K562 (cell line): Measurements from ENCODE around the gene STX3. TPM values are rescaled to one million over a fixed set of nuclear protein-coding genes. Genes with fewer than 3 reads are reported as not detected.

Source experiments
- ATAC-seq: fragments of 200-7000 bp; cut with Tn5 transposase; 3 replicates; pipeline ENCODE4 v1.9.1; 2020; ENCODE audit warnings: moderate library complexity
- BruUV-seq: library from RNA; stranded (reverse); fragments of 400-500 nt; replicated peaks from 2 replicates; lab custom pipeline; 2021; lab: Mats Ljungman, UMichigan
- CTCF ChIA-PET: fragments of 300-600 bp; formaldehyde crosslinking; extraction: SDS; loops from one replicate; lab custom pipeline; 2021; ENCODE audit warnings: low intra/inter-chr PET ratio; lab: Yijun Ruan, JAX
- POLR2A ChIA-PET: fragments of 300-600, 350-650 bp; sonication (Branson Sonifier 250); formaldehyde crosslinking; extraction: SDS; loops from one replicate; lab custom pipeline; 2021; ENCODE audit warnings: antibody characterized with exemption, inconsistent platforms; lab: Yijun Ruan, JAX
- DNase-seq, 4 experiments: peaks; one replicate each; pipeline versions ENCODE4 v3.0.0 to v3.0.0-alpha.2; 2011 to 2018; ENCODE audit warnings: low spot score in 3 of 4, mixed read lengths in 3 of 4; ENCODE audit errors: extremely low read depth in 1 of 4
- FAIRE-seq: peaks from 2 replicates; lab custom pipeline; 2011; peaks lifted over from hg19 to GRCh38; lab: Jason Lieb, UNC
- H2AFZ ChIP-seq: 2 replicates; pipeline ENCODE4 v1.6.0; 2011; ENCODE audit warnings: low read depth, low read length, control low read depth, inconsistent platforms
- H3K27ac ChIP-seq: fragments of 200-600 bp; 3 replicates; pipeline ENCODE4 v1.8.0; 2011; ENCODE audit warnings: low read depth, mild to moderate bottlenecking, control low read depth, inconsistent platforms, low read length, moderate library complexity, mixed read lengths; ENCODE audit errors: extremely low read depth
- H3K27me3 ChIP-seq, 2 experiments: fragments of 300-600 bp in 1 of 2; 2 replicates in 1 of 2; 3 replicates in 1 of 2; pipeline versions ENCODE4 v1.6.0 to v1.8.0; 2011; ENCODE audit warnings: inconsistent platforms in 2 of 2, low read length in 2 of 2, mild to moderate bottlenecking in 1 of 2, mixed read lengths in 1 of 2, moderate library complexity in 1 of 2; ENCODE audit not compliant: control insufficient read depth in 2 of 2, insufficient read depth in 2 of 2
- H3K36me3 ChIP-seq: fragments of 300-600 bp; 3 replicates; pipeline ENCODE4 v1.8.0; 2011; ENCODE audit warnings: mild to moderate bottlenecking, low read length, inconsistent platforms; ENCODE audit not compliant: control insufficient read depth, insufficient read depth
- H3K4me1 ChIP-seq, 2 experiments: fragments of 200-600 bp in 1 of 2; replicated peaks in 1 of 2; 2 replicates in 1 of 2; 3 replicates in 1 of 2; pipeline versions ENCODE4 v1.5.1 to v1.8.0; 2011; ENCODE audit warnings: inconsistent platforms in 2 of 2, low read length in 2 of 2, mild to moderate bottlenecking in 1 of 2, mixed read lengths in 1 of 2, moderate library complexity in 1 of 2; ENCODE audit not compliant: control insufficient read depth in 2 of 2, insufficient read depth in 2 of 2
- H3K4me2 ChIP-seq: 2 replicates; pipeline ENCODE4 v1.6.1; 2011; ENCODE audit warnings: low read length, control low read depth, inconsistent platforms, mixed read lengths; ENCODE audit not compliant: insufficient read depth
- H3K4me3 ChIP-seq: fragments of 200-600 bp; sonication (generic), shearing (Covaris generic); 2 replicates; pipeline ENCODE4 v1.5.1; 2016; ENCODE audit warnings: control low read depth, inconsistent platforms
- H3K79me2 ChIP-seq: fragments of 200-600 bp; 3 replicates; pipeline ENCODE4 v1.8.0; 2011; ENCODE audit warnings: low read length, inconsistent platforms; ENCODE audit not compliant: control insufficient read depth, insufficient read depth
- H3K9ac ChIP-seq, 2 experiments: 2 replicates each; pipeline versions ENCODE4 v1.6.0 to v1.6.1; 2011; ENCODE audit warnings: low read depth in 2 of 2, low read length in 2 of 2, control low read depth in 1 of 2, inconsistent platforms in 1 of 2, mild to moderate bottlenecking in 1 of 2, mixed read lengths in 1 of 2; ENCODE audit not compliant: insufficient read depth in 1 of 2
- H3K9me1 ChIP-seq: one replicate; pipeline ENCODE4 v1.6.0; 2011; ENCODE audit warnings: inconsistent platforms, mild to moderate bottlenecking, low read length, moderate library complexity; ENCODE audit not compliant: control insufficient read depth, insufficient read depth
- H3K9me3 ChIP-seq: replicated peaks from 2 replicates; pipeline ENCODE4 v1.5.1; 2011; ENCODE audit warnings: low read depth, low read length, inconsistent platforms; ENCODE audit not compliant: control insufficient read depth, insufficient read depth
- H4K20me1 ChIP-seq: replicated peaks from 2 replicates; pipeline ENCODE4 v1.6.1; 2011; ENCODE audit warnings: low read length, inconsistent platforms, mixed read lengths; ENCODE audit not compliant: control insufficient read depth, insufficient read depth
- CSDE1 ChIP-seq, 2 experiments: fragments of 450-650 bp; IDR thresholded peaks; 2 replicates each; pipeline ENCODE4 v1.6.1; 2016; ENCODE audit warnings: mild to moderate bottlenecking in 1 of 2
- ETS2 ChIP-seq: IDR thresholded peaks from 2 replicates; pipeline ENCODE4 v1.6.1; 2016; ENCODE audit warnings: borderline replicate concordance, missing genetic modification characterization, mild to moderate bottlenecking, moderate library complexity, missing compliant biosample characterization; ENCODE audit not compliant: poor library complexity, severe bottlenecking
- FOXP1 ChIP-seq: sonication (generic); formaldehyde crosslinking; IDR thresholded peaks from 2 replicates; pipeline ENCODE4 v1.8.0; 2022; ENCODE audit warnings: mild to moderate bottlenecking, missing genetic modification reagents
- HDAC1 ChIP-seq, 2 experiments: fragments of 450-650 bp; IDR thresholded peaks; 2 replicates each; pipeline ENCODE4 v1.6.1; 2016 to 2017; ENCODE audit warnings: inconsistent platforms in 1 of 2, mild to moderate bottlenecking in 1 of 2, moderate library complexity in 1 of 2
- HDAC2 ChIP-seq: fragments of 450-650 bp; IDR thresholded peaks from 2 replicates; pipeline ENCODE4 v1.6.1; 2016; ENCODE audit warnings: mild to moderate bottlenecking
- JUND ChIP-seq, 2 experiments: IDR thresholded peaks; 2 replicates in 1 of 2; 3 replicates in 1 of 2; pipeline ENCODE4 v1.6.1; 2011; ENCODE audit warnings: borderline replicate concordance in 2 of 2, low read depth in 2 of 2, low read length in 2 of 2, improper control_type of control experiment in 1 of 2, missing biosample characterization in 1 of 2, missing genetic modification characterization in 1 of 2, missing genetic modification reagents in 1 of 2
- PTBP1 ChIP-seq: fragments of 200-400 bp; formaldehyde crosslinking; IDR thresholded peaks from 2 replicates; pipeline ENCODE4 v1.6.1; 2017; ENCODE audit warnings: low read depth, low read length
- RB1 ChIP-seq: fragments of 450-650 bp; IDR thresholded peaks from 2 replicates; pipeline ENCODE4 v1.6.1; 2017; ENCODE audit warnings: low read depth, mild to moderate bottlenecking
- RBFOX2 ChIP-seq: fragments of 200-400 bp; formaldehyde crosslinking; IDR thresholded peaks from 2 replicates; pipeline ENCODE4 v1.6.1; 2017; ENCODE audit warnings: low read depth, mild to moderate bottlenecking, low read length, moderate library complexity
- SMAD1 ChIP-seq: fragments of 150-350 bp; IDR thresholded peaks from 2 replicates; pipeline ENCODE4 v1.6.1; 2014; ENCODE audit warnings: low read length, low read depth; ENCODE audit not compliant: partially characterized antibody
- SP1 ChIP-seq: sonication (generic); formaldehyde crosslinking; IDR thresholded peaks from 2 replicates; pipeline ENCODE4 v1.8.1; 2022; ENCODE audit warnings: mild to moderate bottlenecking, missing genetic modification reagents
- STAT5B ChIP-seq: fragments of 250-450 bp; sonication (Bioruptor Pico); IDR thresholded peaks from 2 replicates; pipeline ENCODE4 v1.8.0; 2021; ENCODE audit warnings: mild to moderate bottlenecking, inconsistent platforms
- TAF7 ChIP-seq: fragments of 450-650 bp; IDR thresholded peaks from 2 replicates; pipeline ENCODE4 v1.6.1; 2016; ENCODE audit warnings: missing genetic modification characterization, missing compliant biosample characterization
- ZNF184 ChIP-seq: sonication (generic); formaldehyde crosslinking; IDR thresholded peaks from 2 replicates; pipeline ENCODE4 v1.5.0; 2020; ENCODE audit warnings: missing genetic modification reagents
- ZNF780A ChIP-seq: fragments of 250-450 bp; sonication (Bioruptor Pico); IDR thresholded peaks from 2 replicates; pipeline ENCODE4 v1.5.0; 2021; ENCODE audit warnings: mild to moderate bottlenecking
- WGBS: fragments of 100-300 bp; shearing (Covaris generic); methylation state at CpG from one replicate; pipeline ENCODE4 v1.1.6; 2016; ENCODE audit warnings: low coverage, mixed read lengths; ENCODE audit not compliant: insufficient coverage; ENCODE audit errors: missing lambda C conversion rate; 5-methylcytosine and 5-hydroxymethylcytosine counted together
- in situ Hi-C: fragments of 300-500 bp; cut with MboI; formaldehyde crosslinking; loops from 4 replicates; pipeline ENCODE4 v1.15.0; 2018; ENCODE audit warnings: inconsistent platforms, mixed read lengths
- intact Hi-C: fragments of 100-400 bp; cut with micrococcal nuclease; formaldehyde crosslinking; loops from 2 replicates; pipeline ENCODE4 v1.14.2; 2022
- polyA plus RNA-seq, 8 experiments: library from polyadenylated mRNA; depleted of rRNA in 4 of 8; stranded (reverse) in 5 of 8; unstranded in 3 of 8; fragments of >200 nt; fragmentation: Nextera tagmentation in 2 of 8; fragmentation: Illumina TruSeq in 1 of 8; extraction: Ambion mirVana in 2 of 8; extraction: Trizol in 1 of 8; gene quantifications; 2 replicates each; pipeline versions ENCODE4 v1.2.1 to v1.2.3, GENCODE V29; 2011 to 2014; ENCODE audit warnings: inconsistent platforms in 1 of 8, missing spikeins in 1 of 8
- total RNA-seq, 7 experiments: library from RNA; depleted of rRNA in 6 of 7; stranded (reverse); fragments of >200 nt in 6 of 7; fragmentation: Illumina TruSeq in 2 of 7; extraction: Trizol in 2 of 7; gene quantifications; 2 replicates each; pipeline versions ENCODE4 v1.2.1 to v1.2.3, GENCODE V29; 2011 to 2021; ENCODE audit warnings: low replicate concordance in 1 of 7
- TF ChIP-seq, protein P1 (sequence below): sonication (generic); formaldehyde crosslinking; IDR thresholded peaks from 2 replicates; pipeline ENCODE4 v1.5.0; 2020; ENCODE audit warnings: missing genetic modification reagents
- TF ChIP-seq, protein P2 (sequence below): sonication (generic); formaldehyde crosslinking; IDR thresholded peaks from 2 replicates; pipeline ENCODE4 v1.4.0; 2020; ENCODE audit warnings: mild to moderate bottlenecking, missing genetic modification reagents
- TF ChIP-seq, protein P3 (sequence below): fragments of 450-650 bp; IDR thresholded peaks from 2 replicates; pipeline ENCODE4 v1.6.1; 2017; ENCODE audit warnings: mild to moderate bottlenecking, moderate library complexity

The STX3 gene
- total and polyA plus RNA-seq, 9 of the 15 experiments (the other 6 are each of a cell fraction or from before 2014, with no cell fraction given): 12.0 to 91.6 (median 48.7) TPM

DNA sequence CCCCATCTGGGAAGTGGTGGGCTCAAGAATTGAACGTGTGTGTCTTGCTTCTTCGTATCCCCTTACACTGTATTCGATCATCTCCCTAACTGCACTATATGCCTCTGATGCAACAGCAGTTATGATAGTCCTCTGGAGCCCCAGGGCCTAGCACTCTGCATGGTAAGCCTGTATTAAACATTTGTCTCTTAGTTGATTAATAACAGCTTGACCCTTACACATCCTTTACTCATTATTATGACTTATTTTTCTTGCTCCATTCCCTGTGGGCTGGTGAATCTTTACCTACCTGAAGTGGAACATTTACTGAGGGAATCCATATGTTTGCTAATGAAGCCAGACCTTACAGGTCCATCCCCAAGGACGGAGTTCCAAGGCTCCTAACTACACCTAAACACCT lies 5.6 kb downstream of the STX3 start:
- H3K9me1 ChIP-seq: peaks cover 3% of the 10 kb centered on the region
- H3K4me3 ChIP-seq: no peak overlapping the region
- no peak overlapping the region for H3K27ac ChIP-seq
- CTCF ChIA-PET: no interaction called here
- no peak overlapping the region for H2AFZ ChIP-seq
- intact Hi-C loops (no loop called here), in situ Hi-C loops (no loop called here)
- BruUV-seq: no TSS peak
- H3K9me3 ChIP-seq: no peaks in the 10 kb centered on the region
- peaks cover 13 to 19% of the 10 kb centered on the region in 2 experiments; a peak in 4 of 5 replicates for H3K4me1 ChIP-seq
- no peak for DNase-seq
- no peak overlapping the region for H3K4me2 ChIP-seq
- H3K36me3 ChIP-seq: peaks cover 50% of the 10 kb centered on the region; the same call in 2 of the 3 replicates
- TF ChIP-seq, protein P1, sequence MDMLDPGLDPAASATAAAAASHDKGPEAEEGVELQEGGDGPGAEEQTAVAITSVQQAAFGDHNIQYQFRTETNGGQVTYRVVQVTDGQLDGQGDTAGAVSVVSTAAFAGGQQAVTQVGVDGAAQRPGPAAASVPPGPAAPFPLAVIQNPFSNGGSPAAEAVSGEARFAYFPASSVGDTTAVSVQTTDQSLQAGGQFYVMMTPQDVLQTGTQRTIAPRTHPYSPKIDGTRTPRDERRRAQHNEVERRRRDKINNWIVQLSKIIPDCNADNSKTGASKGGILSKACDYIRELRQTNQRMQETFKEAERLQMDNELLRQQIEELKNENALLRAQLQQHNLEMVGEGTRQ (CRISPR knock-in tag): no peak
- TF ChIP-seq HDAC1 (IDR thresholded peaks at IDR 0.05): no peak
- TF ChIP-seq RBFOX2: no peak
- TF ChIP-seq ZNF184 (CRISPR knock-in tag): no peak
- TF ChIP-seq ETS2: no peak
- no peak for TF ChIP-seq ZNF780A (CRISPR knock-in tag)
- no peak for TF ChIP-seq FOXP1 (CRISPR knock-in tag)
- no peak for TF ChIP-seq TAF7 (tag)
- no peak for TF ChIP-seq SMAD1
- no peak for TF ChIP-seq RB1
- no peak for TF ChIP-seq SP1 (CRISPR knock-in tag)
- no peak for TF ChIP-seq CSDE1 (IDR thresholded peaks at IDR 0.05)
- TF ChIP-seq HDAC2: no peak
- TF ChIP-seq STAT5B (CRISPR knock-in tag): no peak
- TF ChIP-seq, protein P2, sequence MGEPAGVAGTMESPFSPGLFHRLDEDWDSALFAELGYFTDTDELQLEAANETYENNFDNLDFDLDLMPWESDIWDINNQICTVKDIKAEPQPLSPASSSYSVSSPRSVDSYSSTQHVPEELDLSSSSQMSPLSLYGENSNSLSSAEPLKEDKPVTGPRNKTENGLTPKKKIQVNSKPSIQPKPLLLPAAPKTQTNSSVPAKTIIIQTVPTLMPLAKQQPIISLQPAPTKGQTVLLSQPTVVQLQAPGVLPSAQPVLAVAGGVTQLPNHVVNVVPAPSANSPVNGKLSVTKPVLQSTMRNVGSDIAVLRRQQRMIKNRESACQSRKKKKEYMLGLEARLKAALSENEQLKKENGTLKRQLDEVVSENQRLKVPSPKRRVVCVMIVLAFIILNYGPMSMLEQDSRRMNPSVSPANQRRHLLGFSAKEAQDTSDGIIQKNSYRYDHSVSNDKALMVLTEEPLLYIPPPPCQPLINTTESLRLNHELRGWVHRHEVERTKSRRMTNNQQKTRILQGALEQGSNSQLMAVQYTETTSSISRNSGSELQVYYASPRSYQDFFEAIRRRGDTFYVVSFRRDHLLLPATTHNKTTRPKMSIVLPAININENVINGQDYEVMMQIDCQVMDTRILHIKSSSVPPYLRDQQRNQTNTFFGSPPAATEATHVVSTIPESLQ (CRISPR knock-in tag): no peak
- no peak for TF ChIP-seq JUND (IDR thresholded peaks at IDR 0.05; ENCODE audit: borderline replicate concordance, low read depth, low read length)
- TF ChIP-seq JUND (tag; IDR thresholded peaks at IDR 0.05; ENCODE audit: borderline replicate concordance, low read depth, low read length): no peak
- no peak for TF ChIP-seq PTBP1
- TF ChIP-seq, protein P3, sequence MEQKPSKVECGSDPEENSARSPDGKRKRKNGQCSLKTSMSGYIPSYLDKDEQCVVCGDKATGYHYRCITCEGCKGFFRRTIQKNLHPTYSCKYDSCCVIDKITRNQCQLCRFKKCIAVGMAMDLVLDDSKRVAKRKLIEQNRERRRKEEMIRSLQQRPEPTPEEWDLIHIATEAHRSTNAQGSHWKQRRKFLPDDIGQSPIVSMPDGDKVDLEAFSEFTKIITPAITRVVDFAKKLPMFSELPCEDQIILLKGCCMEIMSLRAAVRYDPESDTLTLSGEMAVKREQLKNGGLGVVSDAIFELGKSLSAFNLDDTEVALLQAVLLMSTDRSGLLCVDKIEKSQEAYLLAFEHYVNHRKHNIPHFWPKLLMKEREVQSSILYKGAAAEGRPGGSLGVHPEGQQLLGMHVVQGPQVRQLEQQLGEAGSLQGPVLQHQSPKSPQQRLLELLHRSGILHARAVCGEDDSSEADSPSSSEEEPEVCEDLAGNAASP: no peak
- TF ChIP-seq, all 486 proteins: peak for 0
- Histone ChIP-seq H3K79me2 (peaks cover 77% of the 10 kb centered on the region), H3K9ac (no peak overlapping the region), H4K20me1 (peaks cover 13% of the 10 kb centered on the region), H3K27me3 (no peaks in the 10 kb centered on the region)
- POLR2A ChIA-PET: interaction anchor here (0.6 to 2.1 kb wide), 3 partner anchors 11 to 324 kb away, joined by 3 to 6 read pairs (median 4); no protein-coding TSS in a partner anchor
- no peak for ATAC-seq
- no peak for FAIRE-seq
- WGBS: 82% methylated on average over 4 of the region's 4 CpGs
